ENCODE data around the gene METTL3.

DNA sequence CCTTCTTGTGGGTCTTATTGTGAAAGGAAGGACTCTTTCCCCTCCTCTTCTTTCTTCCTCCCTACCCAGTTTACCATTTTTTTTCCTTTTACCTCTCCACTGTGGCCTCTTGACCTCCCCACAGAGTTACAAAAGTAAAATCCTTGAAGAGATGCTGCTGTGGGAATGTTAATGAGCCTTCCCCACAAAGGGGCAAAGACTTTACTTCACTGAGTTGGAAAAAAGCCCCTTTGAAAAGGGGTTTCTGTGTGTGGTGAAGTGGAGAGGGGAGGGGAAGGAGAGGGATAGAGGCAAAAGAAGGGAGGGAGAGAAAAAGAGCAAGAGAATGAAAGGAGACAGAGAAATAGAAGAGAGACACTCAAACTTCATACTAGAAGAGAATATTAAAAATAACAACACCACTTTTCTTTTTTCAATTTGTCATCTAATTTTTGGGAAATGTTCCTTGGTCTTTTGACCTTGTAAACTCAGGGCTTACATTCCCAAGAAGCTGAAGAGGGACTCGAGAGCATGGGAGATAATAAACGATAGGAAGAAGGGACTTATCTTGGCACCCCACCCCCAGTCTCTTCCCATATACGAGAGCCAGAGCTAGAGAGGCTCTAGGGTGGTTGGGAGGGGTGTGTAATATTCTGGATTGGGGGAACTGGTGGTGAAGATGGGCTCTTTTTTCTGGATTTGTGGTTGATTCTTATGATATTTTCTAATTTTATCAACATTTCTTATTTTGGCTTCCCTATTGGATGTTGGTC lies 28.2 kb upstream of the METTL3 start:
- TF ChIP-seq POLR2A (IDR thresholded peaks at IDR 0.05; ENCODE audit: low read depth, low read length) (no peak), TAF1 (IDR thresholded peaks at IDR 0.05; ENCODE audit: borderline replicate concordance, low read depth, low read length) (no peak), POLR2AphosphoS5 (IDR thresholded peaks at IDR 0.05; ENCODE audit: low read depth, low read length) (no peak)
